Measurements from ENCODE around the gene LAYN. TPM values are rescaled to one million over a fixed set of nuclear protein-coding genes. Genes with fewer than 3 reads are reported as not detected.

Gene LAYN
- total and polyA plus RNA-seq, 9 of the 15 experiments (the other 6 are each of a cell fraction or from before 2014, with no cell fraction given) = not detected

DNA sequence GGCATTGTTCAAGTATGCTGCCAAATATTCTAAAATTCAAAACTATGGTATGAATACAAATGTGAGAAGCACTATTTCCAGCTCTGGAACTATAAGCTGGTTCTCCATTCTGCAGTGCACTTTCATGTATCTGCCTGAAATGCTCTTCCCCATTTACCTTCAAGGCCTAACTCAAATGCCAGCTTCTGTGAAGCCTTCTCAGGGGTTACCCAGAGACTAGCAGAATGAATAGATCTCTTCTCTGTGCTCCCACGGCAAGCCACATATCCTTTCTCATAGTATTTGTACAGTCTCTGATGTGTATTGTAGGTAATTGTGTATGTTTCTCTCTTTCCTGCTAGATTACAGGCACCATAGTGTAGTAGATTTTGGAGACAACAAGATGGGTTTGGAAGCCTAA, 21.9 kb upstream of the LAYN start (continued):
- no peak for TF ChIP-seq SFPQ (IDR thresholded peaks at IDR 0.05; ENCODE audit: low read depth, low read length)
- TF ChIP-seq SPI1 (IDR thresholded peaks at IDR 0.05; ENCODE audit: borderline replicate concordance, low read depth, low read length) = no peak
- TF ChIP-seq FOXA3 (CRISPR knock-in tag; conservative IDR thresholded peaks at IDR 0.05 in 1 of 2, IDR thresholded peaks at IDR 0.05 in 1 of 2) = no peak
- TF ChIP-seq MCM2 (IDR thresholded peaks at IDR 0.05; ENCODE audit: low read depth) = no peak
- no peak for TF ChIP-seq ZBTB33 (CRISPR knock-in tag; IDR thresholded peaks at IDR 0.05)

DNA sequence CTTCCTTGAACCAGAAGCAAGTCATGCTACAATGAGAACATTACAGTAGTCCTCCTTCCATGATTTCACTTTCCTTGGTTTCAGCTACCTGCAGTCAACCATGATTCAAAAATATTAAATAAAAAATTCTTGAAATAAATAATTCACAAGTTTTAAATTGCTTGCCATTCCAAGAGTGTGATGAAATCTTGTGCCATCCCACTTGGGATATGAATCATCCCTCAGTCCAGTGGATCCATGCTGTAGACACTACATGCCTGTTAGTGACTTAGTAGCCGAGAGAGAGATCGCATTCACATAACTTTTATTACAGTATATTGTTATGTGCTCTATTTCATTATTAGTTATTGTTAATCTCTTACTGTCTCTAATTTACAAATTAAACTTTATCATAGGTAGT, 20.0 kb upstream of the LAYN start:
- BruUV-seq (replicated peaks) = no TSS peak
- H3K27ac ChIP-seq (ENCODE audit: extremely low read depth, low read depth, low read length) = no peak overlapping the region
- H3K36me3 ChIP-seq (ENCODE audit: control insufficient read depth, insufficient read depth, low read length) = no peaks in the 10 kb centered on the region
- in situ Hi-C loops (cut with MboI) (no loop called here), intact Hi-C loops (cut with micrococcal nuclease) (no loop called here)
- FAIRE-seq = no peak
- H4K20me1 ChIP-seq (replicated peaks; ENCODE audit: control insufficient read depth, insufficient read depth, low read length) = no peaks in the 10 kb centered on the region
- ATAC-seq = no peak
- H3K4me3 ChIP-seq = no peak overlapping the region
- no peaks in the 10 kb centered on the region for H3K9me3 ChIP-seq (replicated peaks; ENCODE audit: control insufficient read depth, insufficient read depth, low read depth, low read length)
- TF ChIP-seq, protein P1, sequence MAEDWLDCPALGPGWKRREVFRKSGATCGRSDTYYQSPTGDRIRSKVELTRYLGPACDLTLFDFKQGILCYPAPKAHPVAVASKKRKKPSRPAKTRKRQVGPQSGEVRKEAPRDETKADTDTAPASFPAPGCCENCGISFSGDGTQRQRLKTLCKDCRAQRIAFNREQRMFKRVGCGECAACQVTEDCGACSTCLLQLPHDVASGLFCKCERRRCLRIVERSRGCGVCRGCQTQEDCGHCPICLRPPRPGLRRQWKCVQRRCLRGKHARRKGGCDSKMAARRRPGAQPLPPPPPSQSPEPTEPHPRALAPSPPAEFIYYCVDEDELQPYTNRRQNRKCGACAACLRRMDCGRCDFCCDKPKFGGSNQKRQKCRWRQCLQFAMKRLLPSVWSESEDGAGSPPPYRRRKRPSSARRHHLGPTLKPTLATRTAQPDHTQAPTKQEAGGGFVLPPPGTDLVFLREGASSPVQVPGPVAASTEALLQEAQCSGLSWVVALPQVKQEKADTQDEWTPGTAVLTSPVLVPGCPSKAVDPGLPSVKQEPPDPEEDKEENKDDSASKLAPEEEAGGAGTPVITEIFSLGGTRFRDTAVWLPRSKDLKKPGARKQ (CRISPR knock-in tag; IDR thresholded peaks at IDR 0.05) = no peak
- no peak for TF ChIP-seq CEBPG (CRISPR knock-in tag; IDR thresholded peaks at IDR 0.05)
- peak in 1 of 2 experiments; percentile 65; a peak in 2 of 4 replicates for TF ChIP-seq CEBPG (tag; conservative IDR thresholded peaks at IDR 0.05 in 1 of 2, IDR thresholded peaks at IDR 0.05 in 1 of 2)
- H3K27me3 ChIP-seq (ENCODE audit: control insufficient read depth in 2 of 2, insufficient read depth in 2 of 2, low read length in 2 of 2) = peaks cover 8 to 14% of the 10 kb centered on the region in 2 experiments
- no peak overlapping the region for H3K9ac ChIP-seq (ENCODE audit: insufficient read depth in 1 of 2, low read depth in 2 of 2, low read length in 2 of 2)
- no peak overlapping the region for H2AFZ ChIP-seq (ENCODE audit: low read depth, low read length)
- no peaks in the 10 kb centered on the region for H3K79me2 ChIP-seq (ENCODE audit: control insufficient read depth, insufficient read depth, low read length)
- 5% methylated on average over 2 of the region's 2 CpGs for WGBS (ENCODE audit: insufficient coverage, low coverage, missing lambda C conversion rate)
- ChIA-PET CTCF (ENCODE audit: low intra/inter-chr PET ratio) (no interaction called here), POLR2A (interaction anchor here (0.7 kb wide), 1 partner anchor 80 kb away, joined by 3 read pairs; no protein-coding TSS in a partner anchor)
- no peaks in the 10 kb centered on the region for H3K4me1 ChIP-seq (replicated peaks in 1 of 2; ENCODE audit: control insufficient read depth in 2 of 2, insufficient read depth in 2 of 2, low read length in 2 of 2)
- no peaks in the 10 kb centered on the region for H3K9me1 ChIP-seq (ENCODE audit: control insufficient read depth, insufficient read depth, low read length)
- no peak overlapping the region for H3K4me2 ChIP-seq (ENCODE audit: insufficient read depth, low read length)
- no peak for DNase-seq (ENCODE audit: extremely low read depth in 1 of 4, low spot score in 3 of 4)

Data from K562 (cell line).